ENCODE measurements around the gene MGAT2. TPM values are rescaled to one million over a fixed set of nuclear protein-coding genes. Genes with fewer than 3 reads are reported as not detected.
A peak's percentile ranks its signal among the peaks of the same experiment; 100 is the strongest.
"Not testable (repeated sequence)": the region's sequence is repeated elsewhere in the genome, so short reads cannot be mapped to it uniquely, and the experiment has no call there.

Gene MGAT2
- total RNA-seq, result 10 to 100 TPM; 53.8 to 55.0 (median 54.6) TPM

DNA sequence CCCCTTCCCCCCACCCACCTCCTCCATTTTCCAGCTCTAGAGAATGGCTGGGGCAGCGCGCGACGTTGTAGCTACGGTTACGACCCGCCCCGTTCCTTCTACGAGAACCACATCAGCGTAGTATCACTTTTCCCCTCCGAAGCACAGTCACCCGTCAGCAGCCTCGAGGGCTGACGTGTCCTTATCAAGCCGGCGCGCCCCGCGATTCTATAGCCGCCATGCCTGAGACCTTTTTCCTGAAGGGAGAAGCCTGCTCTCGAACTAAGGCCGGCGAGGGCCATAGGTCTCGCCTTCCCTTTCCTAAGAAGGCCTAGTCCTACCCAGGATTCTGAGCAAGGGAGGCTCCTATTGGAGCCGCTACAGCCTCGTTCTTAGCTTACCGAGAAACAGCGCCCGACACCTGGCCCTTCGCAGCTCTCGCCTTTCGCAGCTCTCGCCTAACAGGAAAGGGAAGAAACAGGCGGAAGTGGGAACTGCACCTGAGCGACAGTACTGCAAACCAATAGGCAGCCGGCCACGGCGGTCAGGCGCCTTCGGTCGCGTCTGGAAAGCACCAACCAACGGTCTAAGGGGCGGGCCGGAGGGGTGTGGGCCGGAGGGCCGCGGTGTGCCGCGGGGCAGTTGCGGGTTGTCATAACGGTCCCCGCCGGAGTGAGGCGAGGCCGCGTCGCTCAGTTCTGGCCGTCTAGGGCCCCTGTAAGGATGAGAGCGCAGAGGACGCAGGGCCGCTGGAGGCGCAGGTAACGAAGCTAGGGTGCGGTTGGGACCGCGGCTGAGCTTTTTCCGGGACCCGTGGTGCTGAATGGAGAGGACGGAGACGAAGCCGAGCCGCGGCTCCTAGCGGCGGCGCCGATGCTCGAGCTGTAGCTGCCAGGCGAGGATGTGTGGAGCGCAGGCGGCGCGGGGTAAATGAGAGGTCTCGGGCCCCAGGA, at the start of gene MGAT2, which contains the start of gene RPL36AL:
Gene MGAT2 (plus strand): TSS at position 618 of the 932 bp plus-strand sequence. CDS start 470 bp downstream, outside the sequence.
Gene RPL36AL (minus strand): TSS at position 445 of the 932 bp plus-strand sequence. CDS start 1,522 bp downstream, outside the sequence.
- Mint-ChIP-seq H3K27me3 (ENCODE audit: low read depth) (no peaks in the 10 kb centered on the region), H3K4me3 (peak within 1 kb of the TSS; percentile 97), H3K4me1 (ENCODE audit: low read depth) (peaks cover 49% of the 10 kb centered on the region), H3K9me3 (no peaks in the 10 kb centered on the region), H3K36me3 (ENCODE audit: insufficient read depth) (peaks cover 33% of the 10 kb centered on the region)
- ATAC-seq (peak; percentile 91), DNase-seq (peak; percentile 89)

GRCh38 chr14:49574038-49574437, 46.6 kb upstream of the MGAT2 start:
- H3K27me3 Mint-ChIP-seq (ENCODE audit: low read depth), result no peaks in the 10 kb centered on the region
- H3K9me3 Mint-ChIP-seq, result peaks cover 6% of the 10 kb centered on the region
- H3K4me1 Mint-ChIP-seq (ENCODE audit: low read depth), result peaks cover 17% of the 10 kb centered on the region
- peaks cover 38% of the 10 kb centered on the region for H3K36me3 Mint-ChIP-seq (ENCODE audit: insufficient read depth)
- H3K4me3 Mint-ChIP-seq, result no peak overlapping the region
- DNase-seq (no peak), ATAC-seq (no peak)

DNA sequence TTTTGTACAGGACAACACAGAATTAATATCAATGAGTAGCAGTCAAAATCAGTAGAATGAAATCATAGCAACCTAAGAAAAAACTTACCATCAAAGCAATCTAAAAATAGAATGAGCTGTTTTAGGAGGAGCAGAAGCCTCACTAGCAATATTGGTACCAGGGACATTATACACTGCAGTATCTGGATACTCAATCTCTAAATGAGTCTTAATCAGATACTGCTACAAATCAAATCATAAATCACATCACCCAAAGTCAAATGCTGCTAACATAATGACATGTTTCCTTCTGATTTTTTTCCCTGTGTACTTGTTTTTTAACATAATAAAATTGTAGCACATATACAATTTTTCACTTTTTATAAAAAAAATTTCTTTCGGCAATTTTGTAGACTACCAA, 42.5 kb upstream of the MGAT2 start:
- no peaks in the 10 kb centered on the region for H3K27me3 Mint-ChIP-seq (ENCODE audit: low read depth)
- DNase-seq, result no peak
- no peaks in the 10 kb centered on the region for H3K9me3 Mint-ChIP-seq
- no peak overlapping the region for H3K4me3 Mint-ChIP-seq
- peaks cover 42% of the 10 kb centered on the region for H3K36me3 Mint-ChIP-seq (ENCODE audit: insufficient read depth)
- H3K4me1 Mint-ChIP-seq (ENCODE audit: low read depth), result peaks cover 48% of the 10 kb centered on the region
- ATAC-seq, result no peak

GRCh38 chr14:49579841-49580240, 40.8 kb upstream of the MGAT2 start:
- Mint-ChIP-seq H3K36me3 (ENCODE audit: insufficient read depth) (peaks cover 53% of the 10 kb centered on the region), H3K4me1 (ENCODE audit: low read depth) (peaks cover 52% of the 10 kb centered on the region), H3K9me3 (no peaks in the 10 kb centered on the region), H3K27me3 (ENCODE audit: low read depth) (no peaks in the 10 kb centered on the region), H3K4me3 (peak overlapping the region; percentile 9)
- ATAC-seq, result no peak
- DNase-seq, result no peak

DNA sequence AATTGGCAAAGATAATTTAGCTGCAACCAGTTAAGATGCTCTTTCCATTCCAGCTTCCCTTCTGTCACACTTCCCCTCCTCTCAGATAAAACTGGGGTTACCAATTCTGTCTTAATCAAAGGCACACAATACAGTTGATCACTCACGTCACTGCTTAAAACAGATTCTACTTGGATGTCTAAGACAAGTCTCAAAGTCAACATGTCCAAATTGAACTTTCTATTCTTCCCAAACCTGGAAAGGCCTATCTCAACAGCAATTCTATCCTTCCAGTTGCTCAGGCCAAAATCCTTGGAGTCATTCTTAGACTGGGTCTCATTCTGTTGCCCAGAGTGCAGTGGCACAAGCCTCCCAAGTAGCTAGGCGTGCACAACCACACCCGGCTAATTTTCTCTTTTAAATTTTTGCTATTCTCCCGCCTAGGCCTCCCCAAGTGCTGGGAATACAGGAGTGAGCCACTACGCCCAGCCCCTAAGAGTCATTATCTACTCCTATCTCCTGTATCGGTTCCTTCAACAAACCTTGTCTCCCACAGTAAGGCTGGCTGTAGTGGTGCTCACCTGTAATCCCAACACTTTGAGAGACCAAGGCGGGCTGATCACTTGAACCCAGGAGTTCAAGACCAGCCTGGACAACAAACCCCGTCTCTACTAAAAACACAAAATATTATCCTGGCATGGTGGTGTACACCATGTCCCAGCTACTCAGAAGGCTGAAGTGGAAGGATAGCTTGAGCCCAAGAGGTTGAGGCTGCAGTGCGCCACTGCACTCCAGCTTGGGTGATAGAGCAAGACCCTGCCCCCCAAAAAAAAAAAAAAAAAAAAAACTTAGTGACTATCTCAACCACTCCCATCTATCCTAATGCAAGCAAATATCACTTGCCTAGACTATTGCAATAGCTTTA, 39.1 kb upstream of the MGAT2 start:
- Mint-ChIP-seq H3K4me1 (ENCODE audit: low read depth) (peaks cover 48% of the 10 kb centered on the region), H3K9me3 (no peaks in the 10 kb centered on the region), H3K36me3 (ENCODE audit: insufficient read depth) (peaks cover 63% of the 10 kb centered on the region), H3K4me3 (peak overlapping the region; percentile 93), H3K27me3 (ENCODE audit: low read depth) (peaks cover 1% of the 10 kb centered on the region)
- no peak for DNase-seq
- ATAC-seq, result no peak

DNA sequence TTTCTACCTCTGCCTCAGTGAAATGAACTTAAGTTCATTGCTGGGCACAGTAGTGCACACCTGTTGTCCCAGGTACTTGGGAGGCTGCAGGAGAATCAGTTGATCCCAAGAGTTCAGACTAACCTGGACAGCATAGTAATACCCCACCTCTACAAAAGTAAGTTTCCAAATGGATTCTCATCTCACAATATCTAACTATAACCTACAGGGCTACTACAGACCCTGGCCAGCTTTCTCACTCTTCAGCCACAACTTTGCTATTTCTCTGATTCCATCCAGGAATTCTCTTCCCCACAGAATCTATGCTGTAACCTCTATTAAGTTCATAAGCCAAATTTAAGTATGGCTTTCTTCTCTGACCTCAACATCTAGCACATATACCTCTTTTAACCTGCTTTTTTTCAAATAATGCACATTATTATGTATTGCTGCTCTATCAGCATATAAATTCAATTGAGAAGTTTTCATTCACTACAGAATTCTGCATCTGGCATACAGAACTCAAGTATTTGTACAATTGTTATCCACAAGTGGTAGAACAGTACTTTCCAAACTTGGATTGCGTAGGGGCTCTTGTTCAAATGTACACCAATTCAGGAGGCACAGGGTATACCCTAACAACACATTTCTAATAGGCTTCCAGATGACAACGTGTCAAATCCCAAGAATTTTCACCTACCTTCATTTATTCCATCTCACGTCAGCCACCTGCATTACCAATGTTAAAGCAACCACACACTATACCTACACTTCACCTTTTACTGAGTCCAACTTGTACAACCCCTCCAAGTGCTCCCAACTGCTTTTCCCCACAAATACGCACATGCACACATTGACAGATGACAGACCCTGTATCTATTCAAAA, 38.3 kb upstream of the MGAT2 start:
- H3K36me3 Mint-ChIP-seq (ENCODE audit: insufficient read depth), result peaks cover 59% of the 10 kb centered on the region
- DNase-seq (no peak), ATAC-seq (no peak)
- no peaks in the 10 kb centered on the region for H3K9me3 Mint-ChIP-seq
- peak overlapping the region; percentile 93 for H3K4me3 Mint-ChIP-seq
- H3K27me3 Mint-ChIP-seq (ENCODE audit: low read depth), result peaks cover 1% of the 10 kb centered on the region
- peaks cover 52% of the 10 kb centered on the region for H3K4me1 Mint-ChIP-seq (ENCODE audit: low read depth)

DNA sequence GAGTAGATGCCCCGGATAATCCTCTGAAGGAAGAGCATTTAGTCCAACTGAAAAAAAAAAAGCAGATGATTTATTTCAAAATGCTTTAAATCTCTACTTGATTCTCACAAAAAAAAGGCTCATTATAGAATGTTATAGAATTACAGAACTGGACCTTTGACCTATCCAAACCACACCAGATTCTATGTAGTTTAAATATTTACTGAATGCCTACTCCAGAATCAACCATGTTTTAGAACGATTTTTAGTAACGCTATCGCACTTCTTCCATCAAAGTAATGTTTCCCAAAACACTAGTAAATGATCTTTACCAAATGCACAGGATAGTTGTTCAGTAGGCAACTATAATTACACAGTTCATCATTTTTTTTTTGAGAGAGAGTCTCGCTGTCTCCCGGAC, 37.0 kb upstream of the MGAT2 start:
- peaks cover 52% of the 10 kb centered on the region for H3K36me3 Mint-ChIP-seq (ENCODE audit: insufficient read depth)
- H3K27me3 Mint-ChIP-seq (ENCODE audit: low read depth), result peaks cover 1% of the 10 kb centered on the region

DNA sequence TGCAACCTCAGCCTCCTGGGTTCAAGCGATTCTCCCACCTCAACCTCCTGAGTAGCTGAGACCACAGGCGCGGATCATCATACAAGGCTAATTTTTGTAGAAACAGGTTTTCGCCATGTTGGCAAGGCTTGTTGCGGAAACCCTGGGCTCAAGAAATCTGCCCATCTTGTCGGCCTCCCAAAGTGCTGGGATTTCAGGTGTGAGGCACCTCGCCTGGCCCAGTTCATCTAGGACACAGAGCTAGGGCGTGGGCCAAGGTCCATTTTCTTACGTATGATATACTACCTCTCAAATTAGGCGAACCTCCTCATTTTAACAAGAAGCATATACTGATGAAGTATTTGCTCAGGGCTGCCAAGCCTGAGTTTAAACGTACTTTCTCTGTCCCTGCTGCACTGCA, 36.5 kb upstream of the MGAT2 start:
- peaks cover 52% of the 10 kb centered on the region for H3K36me3 Mint-ChIP-seq (ENCODE audit: insufficient read depth)
- DNase-seq, result no peak
- H3K4me1 Mint-ChIP-seq (ENCODE audit: low read depth), result peaks cover 46% of the 10 kb centered on the region
- peak overlapping the region; percentile 93 for H3K4me3 Mint-ChIP-seq
- no peak for ATAC-seq
- peaks cover 1% of the 10 kb centered on the region for H3K27me3 Mint-ChIP-seq (ENCODE audit: low read depth)
- H3K9me3 Mint-ChIP-seq, result no peaks in the 10 kb centered on the region

More for the DNA sequence above, 37.0 kb upstream of the MGAT2 start:
- Mint-ChIP-seq H3K4me3 (peak overlapping the region; percentile 93), H3K4me1 (ENCODE audit: low read depth) (peaks cover 46% of the 10 kb centered on the region), H3K9me3 (no peaks in the 10 kb centered on the region)
- DNase-seq, result no peak
- ATAC-seq, result no peak

DNA sequence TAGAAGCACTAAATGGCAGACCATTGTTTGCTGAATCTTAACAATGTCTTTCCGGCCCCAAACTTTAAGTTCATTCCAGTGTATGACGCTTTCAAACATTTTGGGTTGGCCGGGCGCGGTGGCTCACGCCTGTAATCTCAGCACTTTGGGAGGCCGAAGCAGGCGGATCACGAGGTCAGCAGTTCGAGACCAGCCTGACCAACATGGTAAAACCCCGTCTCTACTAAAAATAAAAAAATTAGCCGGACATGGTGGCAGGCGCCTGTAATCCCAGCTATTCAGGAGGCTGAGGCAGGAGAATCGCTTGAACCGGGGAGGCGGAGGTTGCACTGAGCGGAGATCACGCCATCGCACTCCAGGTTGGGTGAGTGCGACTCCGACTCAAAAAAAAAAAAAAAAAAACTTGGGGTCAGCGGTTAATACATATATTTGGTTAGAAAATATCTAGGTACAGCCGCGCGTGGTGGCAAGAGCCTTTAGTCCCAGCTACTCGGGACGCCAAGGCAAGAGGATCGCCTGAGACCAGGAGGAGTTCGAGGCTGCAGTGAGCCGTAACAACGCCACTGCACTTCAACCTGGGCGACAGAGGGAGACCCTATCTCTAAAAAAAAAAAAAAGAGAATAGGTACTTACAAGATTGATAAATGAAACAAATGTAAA, 35.5 kb upstream of the MGAT2 start:
- Mint-ChIP-seq H3K4me1 (ENCODE audit: low read depth) (peaks cover 40% of the 10 kb centered on the region), H3K36me3 (ENCODE audit: insufficient read depth) (peaks cover 50% of the 10 kb centered on the region), H3K4me3 (peak overlapping the region; percentile 93)
- H3K9me3 Mint-ChIP-seq; H3K27me3 Mint-ChIP-seq (ENCODE audit: low read depth); ATAC-seq; DNase-seq: not testable (repeated sequence)

DNA sequence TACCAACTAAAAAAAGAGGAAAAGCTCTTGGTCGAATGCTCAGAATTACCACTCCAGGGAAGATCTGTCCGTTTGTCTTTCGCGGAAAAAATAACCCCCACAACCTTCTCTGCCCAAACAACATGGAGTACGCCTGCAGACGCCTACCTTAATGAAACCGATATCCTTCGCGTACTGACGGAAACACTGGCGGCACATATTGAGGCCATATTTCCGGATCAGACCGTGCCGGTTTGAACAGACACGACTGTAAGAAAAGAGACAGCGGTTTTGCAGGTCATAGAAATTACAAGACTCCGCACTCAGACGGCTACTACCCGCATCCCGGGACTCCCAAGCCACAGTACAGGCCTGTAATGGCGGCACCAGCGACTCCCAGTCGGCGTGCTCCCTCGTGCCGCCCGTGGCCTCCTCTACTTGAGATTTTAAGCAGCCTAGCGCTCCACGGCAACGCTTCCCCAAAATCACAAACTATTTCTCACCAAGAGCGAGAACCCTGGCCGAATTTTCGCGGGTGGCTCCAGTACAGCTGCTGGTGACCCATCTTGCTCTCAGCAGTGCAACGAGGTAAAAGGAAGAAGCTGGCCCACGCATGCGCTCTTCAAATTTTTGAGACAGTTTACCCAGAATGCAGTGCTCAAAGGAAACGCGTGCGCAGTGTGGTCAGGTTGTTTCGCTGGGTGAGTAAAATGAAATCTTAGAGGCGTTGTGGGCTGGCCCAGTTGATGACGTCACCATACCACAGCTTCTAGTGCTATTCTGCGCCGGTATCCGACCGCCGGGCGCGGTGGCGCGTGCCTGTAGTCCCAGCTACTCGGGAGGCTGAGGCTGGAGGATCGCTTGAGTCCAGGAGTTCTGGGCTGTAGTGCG, 34.6 kb upstream of the MGAT2 start, which contains the start of gene RPS29:
Gene RPS29 (minus strand): TSS at position 578 of the 870 bp plus-strand sequence. CDS start 34 bp downstream, at position 544.
- peak; percentile 86 to 87 for ATAC-seq
- DNase-seq, result peak; percentile 98
- Mint-ChIP-seq H3K4me1 (ENCODE audit: low read depth) (peaks cover 36% of the 10 kb centered on the region), H3K27me3 (ENCODE audit: low read depth) (peaks cover 1% of the 10 kb centered on the region), H3K9me3 (no peaks in the 10 kb centered on the region), H3K36me3 (ENCODE audit: insufficient read depth) (peaks cover 48% of the 10 kb centered on the region), H3K4me3 (peak within 1 kb of the TSS; percentile 93)

DNA sequence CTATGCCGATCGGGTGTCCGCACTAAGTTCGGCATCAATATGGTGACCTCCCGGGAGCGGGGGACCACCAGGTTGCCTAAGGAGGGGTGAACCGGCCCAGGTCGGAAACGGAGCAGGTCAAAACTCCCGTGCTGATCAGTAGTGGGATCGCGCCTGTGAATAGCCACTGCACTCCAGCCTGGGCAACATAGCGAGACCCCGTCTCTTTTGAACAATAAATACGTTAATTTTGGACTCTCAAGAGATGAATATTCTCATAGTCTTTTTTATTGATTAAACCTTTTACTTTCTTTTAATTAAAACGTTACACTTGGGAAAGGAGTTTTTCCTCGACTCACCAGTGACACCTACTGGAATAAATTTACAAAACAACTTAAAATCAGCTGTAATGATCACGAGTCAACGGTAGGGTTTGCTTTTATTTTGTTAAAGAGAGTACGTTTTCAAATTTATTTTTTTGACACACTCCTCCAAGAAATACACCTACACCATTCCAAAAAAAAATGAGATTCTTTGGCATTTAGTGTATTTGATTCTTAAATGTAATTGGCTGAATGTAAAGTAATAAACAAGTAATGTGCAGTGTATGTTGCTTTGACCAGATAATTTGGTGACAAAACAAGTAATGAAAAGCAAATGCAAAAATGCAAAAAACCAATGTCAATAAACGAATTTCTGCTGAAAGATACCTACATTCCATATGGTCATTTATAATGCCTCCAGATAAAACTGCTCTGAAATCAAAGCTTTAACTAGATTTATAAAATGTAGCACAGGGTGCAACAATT, 33.7 kb upstream of the MGAT2 start:
- ATAC-seq (peak; percentile 27 to 35), DNase-seq (peak; percentile 36)
- Mint-ChIP-seq H3K9me3 (no peaks in the 10 kb centered on the region), H3K4me3 (peak overlapping the region; percentile 93), H3K27me3 (ENCODE audit: low read depth) (peaks cover 1% of the 10 kb centered on the region), H3K36me3 (ENCODE audit: insufficient read depth) (peaks cover 41% of the 10 kb centered on the region), H3K4me1 (ENCODE audit: low read depth) (peaks cover 28% of the 10 kb centered on the region)

GRCh38 chr14:49589387-49589786, 31.2 kb upstream of the MGAT2 start:
- peaks cover 18% of the 10 kb centered on the region for H3K36me3 Mint-ChIP-seq (ENCODE audit: insufficient read depth)
- H3K27me3 Mint-ChIP-seq (ENCODE audit: low read depth), result peaks cover 1% of the 10 kb centered on the region
- no peak overlapping the region for H3K4me3 Mint-ChIP-seq
- peaks cover 4% of the 10 kb centered on the region for H3K4me1 Mint-ChIP-seq (ENCODE audit: low read depth)
- no peak for DNase-seq
- ATAC-seq, result no peak
- H3K9me3 Mint-ChIP-seq, result no peaks in the 10 kb centered on the region
